ENCODE results near the gene PRR27. TPM values are rescaled to one million over a fixed set of nuclear protein-coding genes. Genes with fewer than 3 reads are reported as not detected.

PRR27 gene
- polyA plus RNA-seq (ENCODE audit: insufficient read length in 3 of 3): under 1 TPM in 2 of 3 donors, not detected in 1; 0.04 to 0.10 TPM
- long read RNA-seq, donor 1: 0 reads
- long read RNA-seq, donor 2: 0 reads
- long read RNA-seq, donor 3: 0 reads
- long read RNA-seq, donor 4: 0 reads
- long read RNA-seq, donor 5: 0 reads
- long read RNA-seq, donor 6: 0 reads
- long read RNA-seq, donor 7: 0 reads
- long read RNA-seq, donor 8: 0 reads
- long read RNA-seq, donor 9: 0 reads
- long read RNA-seq, donor 10: 0 reads
- long read RNA-seq, donor 11: 0 reads
- long read RNA-seq, donor 12: 0 reads
- long read RNA-seq, donor 13: 0 reads
- long read RNA-seq, donor 14: 0 reads
- long read RNA-seq, donor 15: 0 reads
- long read RNA-seq, donor 16: 0 reads

DNA sequence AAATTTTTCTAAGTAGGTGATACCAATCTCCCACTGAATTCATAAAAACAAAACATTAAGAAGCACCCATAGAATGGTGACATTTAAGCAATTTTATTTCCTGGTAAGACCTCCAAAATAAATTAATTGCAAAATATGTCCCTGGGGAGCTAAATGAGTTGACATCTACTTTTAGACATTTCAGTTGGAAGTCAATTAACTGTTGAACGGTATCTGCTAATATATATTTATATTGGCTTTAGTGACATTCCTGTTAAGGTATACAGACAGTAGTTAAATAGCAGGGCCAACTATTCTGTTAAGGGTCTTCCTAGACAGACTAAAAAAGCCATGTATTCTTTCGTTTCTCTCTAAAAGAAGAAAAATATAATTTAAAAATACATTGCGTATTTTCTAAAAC lies at the start of gene PRR27:
TSS of gene PRR27 (plus strand) at position 301 of the 400 bp plus-strand sequence. CDS start 139 bp downstream, outside the sequence.
- DNase-seq: no peak

GRCh38 chr4:70110917-70111316 lies 43.1 kb upstream of the PRR27 start:
- no peak for DNase-seq

- DNase-seq: no peak
Measured at GRCh38 chr4:70113656-70114055, 40.4 kb upstream of the PRR27 start.

DNA sequence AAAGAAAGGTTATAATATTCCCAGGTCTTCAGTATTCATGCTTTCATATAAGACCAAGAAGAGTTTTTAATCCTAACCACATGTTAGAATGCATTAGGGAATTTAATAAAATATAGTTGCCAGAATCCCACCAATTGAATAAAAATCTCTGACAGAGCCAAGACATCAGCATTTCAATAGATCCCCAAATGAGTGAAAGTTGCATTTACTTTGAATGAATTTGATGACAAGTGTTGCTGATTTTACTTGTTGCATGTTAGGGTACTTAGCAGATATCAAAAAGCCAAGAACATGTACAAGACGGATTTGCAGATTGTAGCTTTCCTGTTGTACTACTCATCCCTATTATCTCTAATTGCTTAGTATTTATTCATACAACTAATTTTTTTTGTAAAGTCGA lies 39.9 kb upstream of the PRR27 start:
- DNase-seq: no peak

- DNase-seq: no peak
Measured at GRCh38 chr4:70120323-70120722, 33.7 kb upstream of the PRR27 start.

GRCh38 chr4:70133473-70133872 lies 20.6 kb upstream of the PRR27 start:
- DNase-seq: no peak

DNA sequence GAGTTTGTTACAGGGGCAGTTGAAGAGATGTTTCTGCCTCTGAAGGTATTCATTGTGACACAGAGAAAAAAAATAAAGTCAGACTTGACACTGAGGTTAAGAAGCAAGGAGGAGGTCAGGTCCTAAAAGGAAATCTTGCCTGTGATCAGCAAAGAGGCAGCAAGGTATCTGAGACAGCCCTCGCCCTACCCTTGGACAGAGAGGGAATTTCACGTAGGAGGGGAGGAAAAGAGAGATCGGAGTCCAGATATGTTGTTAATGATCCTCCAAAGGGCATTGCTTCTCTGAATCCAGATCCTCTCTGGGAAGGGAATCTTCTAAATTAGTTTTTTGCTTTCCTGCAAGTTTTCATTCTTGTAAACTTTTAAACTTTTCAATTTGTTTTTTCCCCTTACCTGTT lies 15.3 kb upstream of the PRR27 start:
- DNase-seq: no peak

DNA sequence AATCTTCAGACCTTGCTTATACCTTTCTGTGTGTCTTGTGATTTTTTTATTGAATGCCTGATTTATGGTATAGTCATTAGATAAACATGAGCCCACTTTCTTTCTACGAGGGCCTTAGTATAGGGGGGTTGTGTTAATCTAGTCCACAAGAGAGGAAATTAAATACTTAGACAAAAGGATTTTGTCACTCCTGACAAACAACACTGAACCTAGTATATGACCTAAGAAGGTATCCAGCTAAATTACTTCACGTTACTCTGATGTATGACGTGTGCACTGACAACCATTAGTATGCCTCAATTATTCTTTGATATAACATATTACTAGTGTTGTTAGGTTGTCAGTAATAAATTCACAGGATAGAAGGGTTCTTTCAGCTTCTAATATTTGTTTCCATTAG lies 2.8 kb upstream of the PRR27 start:
- no peak for DNase-seq

- no peak for DNase-seq
Measured at GRCh38 chr4:70152088-70152487, 1.9 kb upstream of the PRR27 start.

GRCh38 chr4:70158576-70158975 lies 4.5 kb downstream of the PRR27 start:
- DNase-seq: no peak

GRCh38 chr4:70177090-70177489 lies 23.1 kb downstream of the PRR27 start:
- DNase-seq: no peak

DNA sequence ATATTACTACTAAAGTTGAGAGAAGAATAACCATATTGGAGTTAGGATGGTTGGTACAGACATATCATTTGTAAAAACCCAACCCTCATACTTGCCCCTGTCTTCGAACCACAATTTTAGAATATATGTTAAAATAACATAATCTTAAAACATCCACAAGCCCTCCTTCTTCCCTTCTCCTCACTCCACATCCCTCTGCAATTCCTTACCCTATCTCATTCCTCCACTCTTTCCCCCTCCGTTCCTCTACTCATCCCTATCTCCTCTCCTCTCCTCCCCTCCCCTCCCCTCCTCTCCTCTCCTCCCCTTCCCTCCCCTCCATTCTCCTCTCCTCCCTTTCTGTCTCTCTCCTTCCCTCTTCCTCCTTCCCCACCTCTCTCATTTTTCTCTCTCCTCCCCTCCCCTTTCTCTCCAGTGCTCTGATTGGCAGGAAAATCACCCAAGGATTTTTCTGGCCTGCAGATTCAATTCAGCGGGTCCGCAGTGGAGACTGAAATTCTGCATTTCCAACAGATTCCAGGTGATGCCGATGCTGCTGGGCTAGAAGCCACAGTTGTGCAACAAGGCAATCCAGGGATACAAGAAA lies 24.1 kb downstream of the PRR27 start:
- DNase-seq: no peak

- DNase-seq: no peak
Measured at GRCh38 chr4:70179811-70180210, 25.8 kb downstream of the PRR27 start.

DNA sequence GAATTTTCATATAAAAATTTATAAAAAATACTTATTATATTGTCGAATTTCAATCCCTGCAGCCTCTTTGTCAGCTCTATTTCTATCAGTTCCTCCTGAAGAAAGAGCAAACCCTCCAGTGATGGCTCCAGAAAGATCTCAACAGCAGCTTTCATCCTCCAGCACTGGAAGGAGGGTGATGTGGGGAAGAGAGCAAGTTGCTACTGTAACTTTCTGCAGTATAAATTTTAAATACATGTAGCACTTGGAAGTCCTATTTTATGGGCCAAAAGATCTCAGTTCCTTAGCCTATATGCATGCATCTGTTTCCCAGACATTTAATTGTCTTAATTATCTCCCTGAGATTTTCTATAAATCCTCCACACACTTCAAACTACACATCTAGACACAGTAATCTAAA lies 27.8 kb downstream of the PRR27 start:
- DNase-seq: no peak

DNA sequence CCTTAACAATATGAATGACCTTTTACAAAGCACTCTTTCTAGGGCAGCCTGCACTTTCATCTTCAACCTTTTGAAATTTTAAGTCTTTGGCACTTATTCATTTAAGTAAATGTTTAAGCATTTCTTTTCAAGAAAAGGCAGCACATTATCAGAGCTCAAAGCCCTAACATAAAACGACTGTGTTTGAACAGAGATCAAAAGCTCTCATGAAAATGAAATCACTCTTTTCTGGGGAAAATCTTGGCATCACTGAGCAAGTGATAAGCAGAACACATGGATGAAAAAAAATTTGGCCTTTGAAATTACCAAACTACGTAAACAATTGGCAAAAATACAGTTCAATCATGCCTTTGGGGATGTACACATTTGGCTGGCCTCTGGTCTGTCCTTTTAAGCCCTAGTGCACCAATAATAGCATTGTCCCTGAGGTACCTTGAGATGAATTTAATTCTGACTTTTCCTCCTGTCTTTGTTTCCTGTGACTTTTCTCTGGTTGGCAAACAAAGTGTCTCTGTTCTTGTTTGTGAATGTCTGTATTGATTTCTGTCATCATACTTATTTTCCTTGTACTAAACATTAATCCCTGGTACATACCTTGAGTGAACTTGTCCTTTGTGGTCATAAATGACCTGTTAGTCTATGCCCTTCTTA lies 28.6 kb downstream of the PRR27 start:
- no peak for DNase-seq

GRCh38 chr4:70183168-70183939 lies 29.3 kb downstream of the PRR27 start:
- no peak for DNase-seq

- DNase-seq: no peak
Measured at GRCh38 chr4:70183940-70184246, 29.9 kb downstream of the PRR27 start.

GRCh38 chr4:70187216-70187615 lies 33.2 kb downstream of the PRR27 start:
- DNase-seq: no peak

GRCh38 chr4:70190579-70190978 lies 36.5 kb downstream of the PRR27 start:
- no peak for DNase-seq

- DNase-seq: no peak
Measured at GRCh38 chr4:70191647-70192046, 37.6 kb downstream of the PRR27 start.

DNA sequence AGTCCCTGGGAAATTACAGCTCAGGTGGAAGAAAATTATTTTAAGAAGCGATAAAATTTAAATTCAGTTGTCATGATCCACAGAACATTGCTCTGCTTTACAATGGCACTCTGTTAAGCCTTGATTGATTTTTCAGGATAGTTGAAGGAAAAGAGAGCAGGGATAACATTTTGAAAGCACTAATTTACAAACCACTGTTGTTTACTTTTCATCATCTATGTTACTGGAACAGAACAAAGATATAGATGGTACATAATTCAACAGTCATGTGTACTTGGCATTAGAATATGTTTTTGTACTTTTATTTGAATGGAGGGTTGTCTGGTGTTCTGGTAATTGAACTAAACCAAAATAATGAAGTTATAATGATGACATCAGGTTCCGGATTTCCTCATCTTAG lies 38.9 kb downstream of the PRR27 start:
- no peak for DNase-seq

DNA sequence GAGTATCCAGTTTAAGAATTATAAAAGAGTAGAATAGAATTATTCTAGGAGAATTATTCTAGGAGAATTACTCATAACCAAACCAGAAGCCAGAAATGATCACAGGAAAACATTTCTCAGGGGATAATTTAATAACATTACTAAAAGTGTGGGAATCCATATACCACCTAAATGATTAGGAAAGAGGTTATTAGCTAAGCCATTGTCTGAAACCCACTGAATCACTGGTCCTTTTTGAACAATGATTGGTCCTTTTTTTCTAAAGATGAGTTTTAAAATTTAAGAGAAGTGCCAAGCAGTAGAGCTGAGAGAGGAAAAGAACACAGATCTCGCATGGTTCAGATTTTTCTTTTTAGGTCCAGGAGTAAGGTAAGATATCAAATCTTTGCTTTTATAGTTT lies 41.4 kb downstream of the PRR27 start, which contains the start of gene ODAM:
TSS of gene ODAM (plus strand) at position 301 of the 400 bp plus-strand sequence. CDS start 819 bp downstream, outside the sequence.
- DNase-seq: no peak

DNA sequence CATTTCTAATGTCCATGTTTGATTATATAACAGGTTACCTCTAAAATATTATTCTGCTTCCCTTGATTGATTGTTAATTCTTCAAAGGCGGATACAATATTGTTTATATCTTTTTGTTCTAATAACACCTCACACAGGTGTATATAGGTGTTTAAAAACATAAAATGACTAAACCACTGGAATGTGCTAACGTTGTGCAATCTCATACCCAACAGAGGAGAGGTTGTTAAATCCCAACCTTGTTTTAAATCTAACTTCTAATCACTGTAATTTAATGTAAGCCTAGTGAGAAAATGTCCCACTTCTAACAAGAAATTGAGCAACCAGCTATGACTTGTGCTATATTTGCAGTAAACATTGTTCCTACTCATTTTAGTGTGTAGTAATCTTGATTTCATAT lies 42.8 kb downstream of the PRR27 start:
- DNase-seq: no peak
